Neural cell (in vitro differentiated cells): Measurements from ENCODE around the gene ABCA1. TPM values are rescaled to one million over a fixed set of nuclear protein-coding genes. Genes with fewer than 3 reads are reported as not detected.

Experiments
- H2AFZ ChIP-seq: fragments of 200-600, 300-800 bp; sonication (generic), shearing (Covaris generic); 2 replicates; pipeline ENCODE4 v1.6.0; 2014; ENCODE audit warnings: low read depth, mild to moderate bottlenecking, antibody characterized with exemption, low read length, moderate library complexity
- H3F3A ChIP-seq: fragments of 200-600 bp; shearing (Covaris generic); 2 replicates; pipeline ENCODE4 v1.6.1; 2016; ENCODE audit warnings: mild to moderate bottlenecking, moderate library complexity, mixed read lengths, antibody characterized with exemption, low read length; ENCODE audit not compliant: insufficient read depth, poor library complexity, severe bottlenecking
- H3K27ac ChIP-seq: fragments of 200-600, 300-800 bp; sonication (generic), shearing (Covaris generic); 2 replicates; pipeline ENCODE4 v1.5.1; 2014; ENCODE audit warnings: mild to moderate bottlenecking, low read length, moderate library complexity
- H3K27me3 ChIP-seq: fragments of 300-800, 200-600 bp; sonication (generic), shearing (Covaris generic); 2 replicates; pipeline ENCODE4 v1.6.0; 2014; ENCODE audit warnings: mild to moderate bottlenecking, low read depth, low read length, moderate library complexity; ENCODE audit not compliant: insufficient read depth
- H3K36me3 ChIP-seq: fragments of 300-800, 200-600 bp; sonication (generic), shearing (Covaris generic); 2 replicates; pipeline ENCODE4 v1.5.1; 2014; ENCODE audit warnings: mild to moderate bottlenecking, antibody characterized with exemption, low read length, moderate library complexity; ENCODE audit not compliant: insufficient read depth
- H3K4me2 ChIP-seq: fragments of 300-800, 200-600 bp; sonication (generic), shearing (Covaris generic); 2 replicates; pipeline ENCODE4 v1.6.0; 2014; ENCODE audit warnings: mild to moderate bottlenecking, low read length
- H3K4me3 ChIP-seq: fragments of 300-800, 200-600 bp; sonication (generic), shearing (Covaris generic); 2 replicates; pipeline ENCODE4 v1.5.1; 2014; ENCODE audit warnings: mild to moderate bottlenecking, low read length, moderate library complexity
- H3K79me2 ChIP-seq: fragments of 200-600 bp; shearing (Covaris generic); replicated peaks from 2 replicates; pipeline ENCODE4 v1.6.0; 2014; ENCODE audit warnings: mild to moderate bottlenecking, low read length, moderate library complexity; ENCODE audit not compliant: insufficient read depth
- H3K9ac ChIP-seq: fragments of 300-800, 200-600 bp; sonication (generic), shearing (Covaris generic); 2 replicates; pipeline ENCODE4 v1.6.1; 2016; ENCODE audit warnings: mild to moderate bottlenecking, low read length, mixed read lengths
- H3K9me2 ChIP-seq: fragments of 200-600 bp; shearing (Covaris generic); 2 replicates; pipeline ENCODE4 v1.6.1; 2016; ENCODE audit warnings: mild to moderate bottlenecking, low read length, mixed read lengths; ENCODE audit not compliant: insufficient read depth
- H3K9me3 ChIP-seq: fragments of 200-600, 300-800 bp; sonication (generic), shearing (Covaris generic); 2 replicates; pipeline ENCODE4 v1.6.1; 2016; ENCODE audit warnings: mild to moderate bottlenecking, mixed run types, low read length, moderate library complexity, mixed read lengths
- H4K20me1 ChIP-seq: fragments of 200-600 bp; shearing (Covaris generic); 2 replicates; pipeline ENCODE4 v1.6.1; 2016; ENCODE audit warnings: mild to moderate bottlenecking, mixed run types; ENCODE audit not compliant: insufficient read depth
- CTCF ChIP-seq: fragments of 450-650 bp; IDR thresholded peaks from 2 replicates; pipeline ENCODE4 v1.5.1; 2014; ENCODE audit warnings: antibody characterized with exemption, mild to moderate bottlenecking, moderate library complexity; ENCODE audit not compliant: poor library complexity, severe bottlenecking
- EP300 ChIP-seq: fragments of 450-650 bp; conservative IDR thresholded peaks from 2 replicates; pipeline ENCODE4 v1.6.1; 2014; ENCODE audit warnings: antibody characterized with exemption, mild to moderate bottlenecking, moderate library complexity; ENCODE audit not compliant: poor library complexity, severe bottlenecking
- EZH2 ChIP-seq: fragments of 200-600, 300-800 bp; shearing (Covaris generic), sonication (generic); IDR thresholded peaks from 2 replicates; pipeline ENCODE4 v1.6.1; 2014; ENCODE audit warnings: antibody characterized with exemption, low read length, borderline replicate concordance, mild to moderate bottlenecking; ENCODE audit not compliant: insufficient read depth, poor library complexity, severe bottlenecking
- MXI1 ChIP-seq: fragments of 450-650 bp; conservative IDR thresholded peaks from 2 replicates; pipeline ENCODE4 v1.6.1; 2014; ENCODE audit warnings: antibody characterized with exemption, mild to moderate bottlenecking; ENCODE audit not compliant: poor library complexity, severe bottlenecking
- POLR2AphosphoS5 ChIP-seq: IDR thresholded peaks from 2 replicates; pipeline ENCODE4 v1.6.1; 2012
- RAD21 ChIP-seq: fragments of 450-650 bp; conservative IDR thresholded peaks from 2 replicates; pipeline ENCODE4 v1.6.1; 2014; ENCODE audit warnings: antibody characterized with exemption, mild to moderate bottlenecking, moderate library complexity
- REST ChIP-seq: IDR thresholded peaks from 2 replicates; pipeline ENCODE4 v1.6.1; 2012; ENCODE audit warnings: borderline replicate concordance
- SMC3 ChIP-seq: fragments of 450-650 bp; conservative IDR thresholded peaks from 2 replicates; pipeline ENCODE4 v1.6.1; 2014; ENCODE audit warnings: antibody characterized with exemption, mild to moderate bottlenecking, moderate library complexity; ENCODE audit not compliant: poor library complexity
- TAF1 ChIP-seq: IDR thresholded peaks from 2 replicates; pipeline ENCODE4 v1.6.1; 2012; ENCODE audit warnings: low read depth
- polyA plus RNA-seq: library from polyadenylated mRNA; depleted of rRNA; stranded (reverse); fragments of >200 nt; gene quantifications from 2 replicates; pipeline ENCODE4 v1.2.3, GENCODE V29; 2014

ABCA1 gene
- polyA plus RNA-seq, 1 donor from 2014 or later: 5.2 TPM

GRCh38 chr9:104798209-104798995 is 129.6 kb downstream of the ABCA1 start:
- H3K27me3 ChIP-seq: no peaks in the 10 kb centered on the region
- no peaks in the 10 kb centered on the region for H3K9me2 ChIP-seq
- H3K79me2 ChIP-seq: no peaks in the 10 kb centered on the region
- H3K4me2 ChIP-seq: no peak overlapping the region
- H3K9me3 ChIP-seq: no peaks in the 10 kb centered on the region
- H3K27ac ChIP-seq: no peak overlapping the region
- no peak overlapping the region for H3K4me3 ChIP-seq
- H3F3A ChIP-seq: no peaks in the 10 kb centered on the region
- H4K20me1 ChIP-seq: no peaks in the 10 kb centered on the region
- peaks cover 8% of the 10 kb centered on the region for H3K36me3 ChIP-seq
- no peak overlapping the region for H2AFZ ChIP-seq
- H3K9ac ChIP-seq: no peak overlapping the region
- no peak for TF ChIP-seq EP300
- TF ChIP-seq EZH2: no peak
- TF ChIP-seq CTCF: no peak
- no peak for TF ChIP-seq POLR2AphosphoS5
- TF ChIP-seq SMC3: no peak
- no peak for TF ChIP-seq REST
- no peak for TF ChIP-seq TAF1
- no peak for TF ChIP-seq RAD21
- TF ChIP-seq MXI1: no peak

- H2AFZ ChIP-seq: no peak overlapping the region
- no peak overlapping the region for H3K27ac ChIP-seq
- no peaks in the 10 kb centered on the region for H3K9me2 ChIP-seq
- peaks cover 8% of the 10 kb centered on the region for H3K36me3 ChIP-seq
- no peaks in the 10 kb centered on the region for H3K79me2 ChIP-seq
- no peaks in the 10 kb centered on the region for H3K27me3 ChIP-seq
- H3K9me3 ChIP-seq: no peaks in the 10 kb centered on the region
- no peak overlapping the region for H3K4me2 ChIP-seq
- no peak overlapping the region for H3K4me3 ChIP-seq
- no peaks in the 10 kb centered on the region for H4K20me1 ChIP-seq
- H3F3A ChIP-seq: no peaks in the 10 kb centered on the region
- TF ChIP-seq SMC3 (no peak), EP300 (no peak), REST (no peak), POLR2AphosphoS5 (no peak), TAF1 (no peak), CTCF (no peak), MXI1 (no peak), RAD21 (no peak), EZH2 (no peak)
- no peak overlapping the region for H3K9ac ChIP-seq
These were observed 132.1 kb downstream of the ABCA1 start for GRCh38 chr9:104795857-104796256.
